H1 (cell line): Measurements from ENCODE around the gene NDUFAF3. TPM values are rescaled to one million over a fixed set of nuclear protein-coding genes. Genes with fewer than 3 reads are reported as not detected.

Experiments used
- CTCF ChIA-PET: fragments of 300-600 bp; sonication (Branson Sonifier 250); formaldehyde crosslinking; loops from one replicate; lab custom pipeline; 2021; ENCODE audit not compliant: partially characterized antibody; lab: Charles Lee
- POLR2A ChIA-PET: fragments of 300-600 bp; sonication (Branson Sonifier 250); formaldehyde crosslinking; loops from one replicate; lab custom pipeline; 2021; ENCODE audit warnings: inconsistent platforms; ENCODE audit not compliant: partially characterized antibody; lab: Charles Lee
- DNase-seq, 2 experiments: peaks; one replicate each; pipeline versions ENCODE4 v3.0.0 to v3.0.0-alpha.2; 2010 to 2022; ENCODE audit warnings: low spot score in 2 of 2, low read depth in 1 of 2, mixed read lengths in 1 of 2
- FAIRE-seq: peaks from 2 replicates; lab custom pipeline; 2011; peaks lifted over from hg19 to GRCh38; lab: Jason Lieb, UNC
- H2AFZ ChIP-seq: 2 replicates; pipeline ENCODE4 v1.8.1; 2012; ENCODE audit warnings: low read length, inconsistent platforms
- H2AK5ac ChIP-seq: 2 replicates; pipeline ENCODE4 v1.6.1; 2013; ENCODE audit warnings: low read depth, low read length
- H2BK120ac ChIP-seq: replicated peaks from 2 replicates; pipeline ENCODE3; 2013; ENCODE audit warnings: low read depth, low read length, inconsistent platforms
- H2BK12ac ChIP-seq: 2 replicates; pipeline ENCODE4 v1.6.1; 2013; ENCODE audit warnings: low read depth, low read length
- H2BK15ac ChIP-seq: 2 replicates; pipeline ENCODE4 v1.6.1; 2013; ENCODE audit warnings: low read length
- H2BK20ac ChIP-seq: 2 replicates; pipeline ENCODE4 v1.6.1; 2013; ENCODE audit warnings: low read length
- H2BK5ac ChIP-seq: 2 replicates; pipeline ENCODE4 v1.6.1; 2013; ENCODE audit warnings: low read depth, low read length
- H3K14ac ChIP-seq: 2 replicates; pipeline ENCODE4 v1.6.1; 2013; ENCODE audit warnings: inconsistent platforms; ENCODE audit not compliant: insufficient read length
- H3K18ac ChIP-seq: 2 replicates; pipeline ENCODE4 v1.6.1; 2013; ENCODE audit warnings: low read length; ENCODE audit errors: extremely low read depth
- H3K23ac ChIP-seq: 2 replicates; pipeline ENCODE4 v1.6.1; 2013; ENCODE audit warnings: inconsistent platforms; ENCODE audit not compliant: insufficient read length
- H3K23me2 ChIP-seq: 2 replicates; pipeline ENCODE4 v1.6.1; 2013; ENCODE audit warnings: low read depth, low read length
- H3K27ac ChIP-seq: 2 replicates; pipeline ENCODE4 v1.6.1; 2011; ENCODE audit warnings: low read depth, low read length, inconsistent platforms
- H3K27me3 ChIP-seq, 4 experiments: replicated peaks in 1 of 4; 1 replicate in 1 of 4; 2 replicates in 3 of 4; pipeline versions ENCODE4 v1.6.1 to v1.8.1; 2011 to 2013; ENCODE audit warnings: low read length in 3 of 4, mild to moderate bottlenecking in 3 of 4, inconsistent platforms in 2 of 4, mixed read lengths in 2 of 4, moderate library complexity in 1 of 4; ENCODE audit not compliant: control insufficient read depth in 3 of 4, insufficient read depth in 3 of 4; ENCODE audit errors: extremely low read depth in 1 of 4
- H3K36me3 ChIP-seq, 4 experiments: 2 replicates each; pipeline versions ENCODE4 v1.6.1 to v1.8.1; 2011 to 2013; ENCODE audit warnings: mild to moderate bottlenecking in 4 of 4, low read length in 3 of 4, moderate library complexity in 2 of 4, control low read depth in 1 of 4, inconsistent platforms in 1 of 4; ENCODE audit not compliant: insufficient read depth in 4 of 4, control insufficient read depth in 2 of 4
- H3K4ac ChIP-seq: replicated peaks from 2 replicates; pipeline ENCODE3; 2013; ENCODE audit warnings: low read length, low read depth, mixed read lengths, inconsistent platforms; ENCODE audit not compliant: insufficient read length
- H3K4me1 ChIP-seq, 4 experiments: replicated peaks in 1 of 4; 1 replicate in 1 of 4; 2 replicates in 3 of 4; pipeline versions ENCODE4 v1.6.1 to v1.8.1; 2011 to 2013; ENCODE audit warnings: low read length in 3 of 4, inconsistent platforms in 2 of 4, mixed read lengths in 1 of 4; ENCODE audit not compliant: insufficient read depth in 4 of 4, control insufficient read depth in 3 of 4
- H3K4me2 ChIP-seq, 2 experiments: 2 replicates each; pipeline versions ENCODE4 v1.6.1 to v1.8.1; 2011 to 2013; ENCODE audit warnings: low read depth in 2 of 2, low read length in 2 of 2, control low read depth in 1 of 2, inconsistent platforms in 1 of 2, mild to moderate bottlenecking in 1 of 2; ENCODE audit not compliant: insufficient read depth in 1 of 2
- H3K4me3 ChIP-seq, 4 experiments: fragments of 200-600, 300-600 bp in 1 of 4; sonication (generic), shearing (Covaris generic), sonication (Bioruptor Twin) in 1 of 4; 2 replicates each; pipeline versions ENCODE4 v1.5.1 to v1.8.1; 2011 to 2016; ENCODE audit warnings: low read length in 4 of 4, low read depth in 3 of 4, control low read depth in 2 of 4, inconsistent platforms in 2 of 4, mild to moderate bottlenecking in 2 of 4, mixed read lengths in 1 of 4, moderate library complexity in 1 of 4; ENCODE audit not compliant: insufficient read depth in 2 of 4; ENCODE audit errors: extremely low read depth in 1 of 4
- H3K56ac ChIP-seq: replicated peaks from 2 replicates; pipeline ENCODE3; 2013; ENCODE audit warnings: low read depth, mild to moderate bottlenecking, mixed read lengths, low read length, inconsistent platforms; ENCODE audit not compliant: insufficient read length
- H3K79me1 ChIP-seq: 2 replicates; pipeline ENCODE4 v1.6.1; 2013; ENCODE audit warnings: low read depth, low read length, control low read depth
- H3K79me2 ChIP-seq, 2 experiments: 2 replicates each; pipeline versions ENCODE4 v1.6.1 to v1.8.1; 2012 to 2013; ENCODE audit warnings: low read length in 2 of 2, mild to moderate bottlenecking in 2 of 2, inconsistent platforms in 1 of 2; ENCODE audit not compliant: insufficient read depth in 2 of 2, control insufficient read depth in 1 of 2
- H3K9ac ChIP-seq, 4 experiments: replicated peaks in 1 of 4; 1 replicate in 1 of 4; 2 replicates in 3 of 4; pipeline versions ENCODE4 v1.6.1 to v1.8.1; 2011 to 2013; ENCODE audit warnings: low read depth in 3 of 4, low read length in 3 of 4, control low read depth in 2 of 4, mild to moderate bottlenecking in 2 of 4, moderate library complexity in 2 of 4, inconsistent platforms in 1 of 4; ENCODE audit errors: extremely low read depth in 1 of 4
- H3K9me3 ChIP-seq, 2 experiments: 2 replicates each; pipeline versions ENCODE4 v1.6.1 to v1.8.1; 2012 to 2013; ENCODE audit warnings: mild to moderate bottlenecking in 2 of 2, moderate library complexity in 2 of 2, control low read depth in 1 of 2, inconsistent platforms in 1 of 2, low read depth in 1 of 2, low read length in 1 of 2, mixed read lengths in 1 of 2; ENCODE audit not compliant: insufficient read depth in 2 of 2
- H4K20me1 ChIP-seq, 2 experiments: replicated peaks in 1 of 2; 2 replicates each; pipeline versions ENCODE3 to v1.8.1; 2011 to 2013; ENCODE audit warnings: inconsistent platforms in 2 of 2, low read length in 2 of 2, mild to moderate bottlenecking in 1 of 2; ENCODE audit not compliant: insufficient read depth in 2 of 2, control insufficient read depth in 1 of 2
- H4K5ac ChIP-seq: 2 replicates; pipeline ENCODE4 v1.6.1; 2013; ENCODE audit warnings: low read length, low read depth, mixed read lengths, inconsistent platforms; ENCODE audit not compliant: insufficient read length
- H4K8ac ChIP-seq: 2 replicates; pipeline ENCODE4 v1.8.0; 2013; ENCODE audit warnings: mild to moderate bottlenecking, moderate library complexity, low read length, inconsistent platforms; ENCODE audit not compliant: insufficient read depth; ENCODE audit errors: extremely low read depth
- H4K91ac ChIP-seq: replicated peaks from 2 replicates; pipeline ENCODE3; 2013; ENCODE audit warnings: low read length, mixed read lengths, inconsistent platforms; ENCODE audit not compliant: insufficient read length
- polyA plus RNA-seq, 7 experiments: library from polyadenylated mRNA; depleted of rRNA in 3 of 7; stranded (reverse) in 5 of 7; unstranded in 2 of 7; fragments of >200 nt in 5 of 7; fragments of 200-250 nt in 2 of 7; gene quantifications; 1 replicate in 5 of 7; 2 replicates in 1 of 7; 4 replicates in 1 of 7; pipeline versions ENCODE4 v1.2.1 to v1.2.3, GENCODE V29; 2011 to 2013; ENCODE audit warnings: missing spikeins in 2 of 7, mixed read lengths in 2 of 7
- total RNA-seq: library from RNA; stranded (reverse); fragmentation: NEBNext Ultra II Directional; extraction: Animal tissue kit (Norgen Biotek cat#: 25700); gene quantifications from 2 replicates; pipeline ENCODE4 v1.2.1, GENCODE V29; 2021
- TF ChIP-seq, protein P1 (sequence below): IDR thresholded peaks from 2 replicates; pipeline ENCODE4 v1.6.1; 2011; ENCODE audit warnings: low read depth, mild to moderate bottlenecking, low read length; ENCODE audit not compliant: insufficient read depth

NDUFAF3 gene
- total and polyA plus RNA-seq, 2 of the 8 experiments (the other 6 are each of a cell fraction or from before 2014, with no cell fraction given), result 27.8 to 45.5 TPM

DNA sequence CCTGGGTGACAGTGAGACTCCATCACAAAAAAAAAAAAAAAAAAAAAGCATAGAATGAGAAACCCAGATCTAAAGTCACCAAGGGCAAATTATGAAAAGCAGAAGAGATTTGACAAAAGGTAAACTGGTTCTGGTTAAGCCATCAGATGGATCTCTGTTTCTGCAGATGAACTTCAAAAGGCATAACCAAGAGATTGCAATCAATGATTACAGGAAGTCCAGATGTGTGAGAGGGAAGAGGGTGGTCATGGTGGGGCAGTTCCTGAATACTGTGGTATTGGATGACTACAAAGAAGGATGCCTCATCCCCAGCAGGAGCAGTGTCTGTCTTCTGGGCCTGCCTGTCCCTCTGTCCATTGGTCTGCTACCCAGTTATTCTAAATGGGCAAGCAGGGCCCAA, 28.1 kb upstream of the NDUFAF3 start:
- Histone ChIP-seq H4K5ac (no peak overlapping the region), H3K27me3 (no peaks in the 10 kb centered on the region), H2BK5ac (no peak overlapping the region), H3K23ac (no peak overlapping the region), H4K8ac (no peak overlapping the region), H3K23me2 (peaks cover 20% of the 10 kb centered on the region), H3K9me3 (no peaks in the 10 kb centered on the region), H3K4me2 (no peak overlapping the region), H3K4ac (no peak overlapping the region), H3K56ac (no peak overlapping the region), H4K20me1 (peaks cover 0 to 4% of the 10 kb centered on the region in 2 experiments), H3K4me3 (no peak overlapping the region), H2AK5ac (no peak overlapping the region), H3K14ac (no peak overlapping the region), H3K4me1 (peaks cover 7 to 17% (median 12%) of the 10 kb centered on the region in 4 experiments; a peak in 6 of 7 replicates), H3K79me2 (peaks cover 0 to 19% of the 10 kb centered on the region in 2 experiments; a peak in 2 of 4 replicates), H3K79me1 (peaks cover 3% of the 10 kb centered on the region), H3K9ac (no peak overlapping the region), H2BK12ac (no peak overlapping the region), H3K27ac (no peak overlapping the region), H3K18ac (no peak overlapping the region), H2BK120ac (no peak overlapping the region), H2BK15ac (no peak overlapping the region), H4K91ac (no peak overlapping the region), H2BK20ac (no peak overlapping the region), H3K36me3 (peaks cover 0 to 3% (median 0%) of the 10 kb centered on the region in 4 experiments; a peak in 2 of 8 replicates), H2AFZ (no peak overlapping the region)
- CTCF ChIA-PET, result interaction anchor here (19.9 kb wide), 1 partner anchor 22 kb away, joined by 467 read pairs; the partner anchor contains the start of genes DALRD3, NDUFAF3 and WDR6
- FAIRE-seq, result no peak
- POLR2A ChIA-PET, result interaction anchor here (0.8 to 38.8 kb wide), 3 partner anchors 19 to 100 kb away, joined by 3 to 1518 read pairs (median 4); partner anchors contain the start of genes DALRD3, IMPDH2, NDUFAF3 and QRICH1
- DNase-seq, result no peak
- TF ChIP-seq, protein P1, sequence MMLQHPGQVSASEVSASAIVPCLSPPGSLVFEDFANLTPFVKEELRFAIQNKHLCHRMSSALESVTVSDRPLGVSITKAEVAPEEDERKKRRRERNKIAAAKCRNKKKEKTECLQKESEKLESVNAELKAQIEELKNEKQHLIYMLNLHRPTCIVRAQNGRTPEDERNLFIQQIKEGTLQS, result no peak
